Transverse colon (tissue), 4 donors: ENCODE results near the gene CDC45. TPM values are rescaled to one million over a fixed set of nuclear protein-coding genes. Genes with fewer than 3 reads are reported as not detected.

Experiments
- DNase-seq: peaks from one replicate; pipeline ENCODE4 v3.0.0-alpha.2; 2019
- H3K27ac ChIP-seq, 4 donors: fragments of 200-600 bp; sonication (generic); 2 replicates each; pipeline ENCODE4 v1.5.1; 2016 to 2018; ENCODE audit warnings: inconsistent platforms in 4 of 4
- H3K27me3 ChIP-seq: fragments of 200-600 bp; sonication (generic); 2 replicates; pipeline ENCODE4 v1.5.1; 2017; ENCODE audit warnings: inconsistent platforms
- H3K36me3 ChIP-seq, 4 donors: fragments of 200-600 bp; sonication (generic); 2 replicates each; pipeline ENCODE4 v1.5.1; 2017 to 2019; ENCODE audit warnings: inconsistent platforms in 4 of 4
- H3K4me1 ChIP-seq, 4 donors: fragments of 200-600 bp; sonication (generic); 2 replicates each; pipeline ENCODE4 v1.5.1; 2017 to 2020; ENCODE audit warnings: inconsistent platforms in 4 of 4
- H3K4me3 ChIP-seq, 4 donors: fragments of 200-600 bp; sonication (generic); 1 replicate in 1 of 4; 2 replicates in 3 of 4; pipeline versions ENCODE4 v1.5.1 to v1.6.1; 2017 to 2019; ENCODE audit warnings: inconsistent platforms in 4 of 4
- H3K9me3 ChIP-seq, 2 donors: fragments of 200-600 bp; sonication (generic); 2 replicates each; pipeline ENCODE4 v1.5.1; 2017 to 2019; ENCODE audit warnings: inconsistent platforms in 2 of 2
- CTCF ChIP-seq, 5 experiments: fragments of 200-600 bp in 3 of 5; fragments of 450-650 bp in 2 of 5; sonication (generic) in 3 of 5; IDR thresholded peaks; 1 replicate in 2 of 5; 2 replicates in 3 of 5; pipeline ENCODE4 v1.5.1; 2016 to 2017; ENCODE audit warnings: antibody characterized with exemption in 5 of 5, inconsistent platforms in 3 of 5, mild to moderate bottlenecking in 2 of 5, moderate library complexity in 1 of 5
- EP300 ChIP-seq: sonication (generic); formaldehyde crosslinking; IDR thresholded peaks from one replicate; pipeline ENCODE4 v1.6.1; 2017; ENCODE audit warnings: antibody characterized with exemption, low read depth
- POLR2A ChIP-seq: fragments of 450-650 bp; IDR thresholded peaks from one replicate; pipeline ENCODE4 v1.6.1; 2016; ENCODE audit warnings: antibody characterized with exemption, mild to moderate bottlenecking, moderate library complexity
- POLR2AphosphoS5 ChIP-seq, 3 donors: sonication (generic); formaldehyde crosslinking; IDR thresholded peaks; one replicate each; pipeline ENCODE4 v1.6.1; 2016; ENCODE audit warnings: antibody characterized with exemption in 3 of 3
- WGBS, 2 donors: methylation state at CpG; one replicate each; pipeline ENCODE4 v1.1.5; 2018; ENCODE audit warnings: low coverage in 1 of 2; 5-methylcytosine and 5-hydroxymethylcytosine counted together
- in situ Hi-C, 4 donors: fragments of 200-750 bp; cut with MboI; loops; one replicate each; pipeline versions ENCODE4 v1.15.0 to v1.15.1; 2017; ENCODE audit warnings: low sequenced_read_pairs in 3 of 4, low pct_ligation_motif_present in 1 of 4, low pct_unique_long_range_greater_than_20kb in 1 of 4
- intact Hi-C: fragments of 100-400 bp; cut with DNase I; formaldehyde crosslinking; loops from one replicate; pipeline ENCODE4 v1.15.1; 2023; ENCODE audit warnings: low total_unique reads
- total RNA-seq, 4 donors: library from RNA; depleted of rRNA; stranded (reverse); fragments of >200 nt; gene quantifications; one replicate each; pipeline ENCODE4 v1.1.0, GENCODE V29; 2016

CDC45 gene
- total RNA-seq, 4 donors from 2014 or later, result 1.1 to 2.0 (median 1.2) TPM; not detected in 1

- no peaks in the 10 kb centered on the region for H3K27me3 ChIP-seq
- H3K27ac ChIP-seq, result no peak overlapping the region
- no peak for DNase-seq
- intact Hi-C loops, result no loop called here
- in situ Hi-C loops, result no loop called here
- H3K9me3 ChIP-seq, result no peaks in the 10 kb centered on the region
- H3K4me3 ChIP-seq, result no peak overlapping the region
- no peak for TF ChIP-seq POLR2AphosphoS5 (IDR thresholded peaks at IDR 0.05)
- no peak for TF ChIP-seq POLR2A
- no peak for TF ChIP-seq EP300
- TF ChIP-seq CTCF (IDR thresholded peaks at IDR 0.05), result no peak
- no peaks in the 10 kb centered on the region for H3K36me3 ChIP-seq
- no peaks in the 10 kb centered on the region for H3K4me1 ChIP-seq
- WGBS, 2 donors, result 88% methylated on average over 4 to 5 of the region's 5 CpGs
These were observed 58.3 kb downstream of the CDC45 start for GRCh38 chr22:19537941-19538488.

- H3K4me1 ChIP-seq, result peaks cover 0 to 8% (median 5%) of the 10 kb centered on the region in 4 donors
- no peak overlapping the region for H3K4me3 ChIP-seq
- H3K27ac ChIP-seq, result no peak overlapping the region
- intact Hi-C loops, result no loop called here
- H3K36me3 ChIP-seq, result no peaks in the 10 kb centered on the region
- in situ Hi-C loops, result no loop called here
- TF ChIP-seq EP300 (no peak), POLR2AphosphoS5 (IDR thresholded peaks at IDR 0.05) (no peak), POLR2A (no peak), CTCF (IDR thresholded peaks at IDR 0.05) (no peak)
- no peaks in the 10 kb centered on the region for H3K27me3 ChIP-seq
- DNase-seq, result no peak
- H3K9me3 ChIP-seq, result no peaks in the 10 kb centered on the region
These were observed 60.7 kb downstream of the CDC45 start for GRCh38 chr22:19540394-19540793.

DNA sequence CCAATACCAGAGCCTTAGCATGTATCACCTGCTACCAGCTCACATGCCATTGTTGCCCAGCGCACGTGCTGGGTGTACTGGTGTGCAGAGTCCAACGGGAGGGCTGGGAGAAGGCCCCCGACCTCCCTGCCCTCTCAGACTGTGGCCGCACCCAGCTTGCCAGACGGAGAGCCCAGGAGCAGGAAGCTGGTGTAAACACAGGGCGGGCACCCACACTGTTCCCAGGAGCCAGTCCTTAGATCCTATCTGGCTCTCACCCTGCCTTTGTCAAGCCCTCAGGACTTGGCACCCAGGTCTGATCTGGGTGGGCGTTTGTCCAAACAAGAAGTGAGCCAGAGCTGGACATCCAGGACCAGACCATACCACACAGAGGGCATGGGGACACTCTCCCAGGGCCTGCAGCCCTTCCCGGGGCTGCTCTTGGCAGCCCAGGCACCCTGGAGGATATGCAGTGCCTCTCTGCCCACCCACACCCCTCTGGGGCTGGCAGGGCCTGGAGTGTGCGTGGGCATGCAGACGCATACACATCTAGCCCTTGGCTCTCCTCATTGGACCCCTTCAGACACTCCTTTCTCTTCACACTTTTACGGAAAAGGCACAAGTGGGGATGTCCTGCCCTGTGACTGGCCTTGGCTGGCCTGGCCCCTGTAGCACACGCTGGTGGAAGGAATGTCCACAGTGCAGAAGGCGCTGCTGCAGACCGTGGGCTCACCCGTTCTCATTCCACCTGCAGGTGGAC is 64.4 kb downstream of the CDC45 start:
- WGBS, 2 donors, result 55% methylated on average over 15 of the region's 16 CpGs; no CpG with 5 or more reads in 1 of the 2 donors
- H3K36me3 ChIP-seq, result no peaks in the 10 kb centered on the region
- DNase-seq, result peak; percentile 63
- H3K4me1 ChIP-seq, result peaks cover 0 to 8% (median 5%) of the 10 kb centered on the region in 4 donors
- no peaks in the 10 kb centered on the region for H3K9me3 ChIP-seq
- intact Hi-C loops (no loop called here), in situ Hi-C loops (no loop called here)
- no peak overlapping the region for H3K4me3 ChIP-seq
- TF ChIP-seq CTCF (IDR thresholded peaks at IDR 0.05) (no peak), POLR2AphosphoS5 (IDR thresholded peaks at IDR 0.05) (no peak), EP300 (no peak), POLR2A (no peak)
- no peak overlapping the region for H3K27ac ChIP-seq
- no peaks in the 10 kb centered on the region for H3K27me3 ChIP-seq

DNA sequence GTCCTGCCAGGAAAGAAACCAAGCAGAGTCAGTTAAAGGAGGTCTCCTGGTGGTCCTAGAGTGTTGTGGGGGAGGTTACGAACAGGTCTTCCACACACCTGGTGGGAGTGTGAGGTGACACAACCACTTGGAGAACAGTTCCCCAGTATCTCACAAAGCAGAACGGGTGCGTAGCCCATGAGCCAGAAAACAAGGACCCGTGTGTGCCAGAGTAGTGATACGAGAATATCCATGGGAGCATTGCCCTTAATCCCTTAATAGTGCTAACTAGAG is 66.2 kb downstream of the CDC45 start:
- intact Hi-C loops (no loop called here), in situ Hi-C loops (no loop called here)
- Histone ChIP-seq H3K27me3 (no peaks in the 10 kb centered on the region), H3K4me1 (peaks cover 0 to 8% (median 5%) of the 10 kb centered on the region in 4 donors), H3K9me3 (no peaks in the 10 kb centered on the region), H3K36me3 (no peaks in the 10 kb centered on the region), H3K27ac (no peak overlapping the region), H3K4me3 (no peak overlapping the region)
- TF ChIP-seq POLR2AphosphoS5 (IDR thresholded peaks at IDR 0.05) (no peak), POLR2A (no peak), CTCF (IDR thresholded peaks at IDR 0.05) (no peak), EP300 (no peak)
- WGBS, 2 donors, result 80 to 91% methylated on average over 4 to 5 of the region's 5 CpGs
- DNase-seq, result no peak
